HG02610 (cell line): ENCODE results near the gene TMEM259.

ENCODE experiments used
- ATAC-seq: cut with Tn5 transposase; IDR thresholded peaks from one replicate; pipeline ENCODE4 v1.9.1; 2021; ENCODE audit warnings: mild to moderate bottlenecking, moderate library complexity; ENCODE audit not compliant: unreplicated experiment

TMEM259 gene

DNA sequence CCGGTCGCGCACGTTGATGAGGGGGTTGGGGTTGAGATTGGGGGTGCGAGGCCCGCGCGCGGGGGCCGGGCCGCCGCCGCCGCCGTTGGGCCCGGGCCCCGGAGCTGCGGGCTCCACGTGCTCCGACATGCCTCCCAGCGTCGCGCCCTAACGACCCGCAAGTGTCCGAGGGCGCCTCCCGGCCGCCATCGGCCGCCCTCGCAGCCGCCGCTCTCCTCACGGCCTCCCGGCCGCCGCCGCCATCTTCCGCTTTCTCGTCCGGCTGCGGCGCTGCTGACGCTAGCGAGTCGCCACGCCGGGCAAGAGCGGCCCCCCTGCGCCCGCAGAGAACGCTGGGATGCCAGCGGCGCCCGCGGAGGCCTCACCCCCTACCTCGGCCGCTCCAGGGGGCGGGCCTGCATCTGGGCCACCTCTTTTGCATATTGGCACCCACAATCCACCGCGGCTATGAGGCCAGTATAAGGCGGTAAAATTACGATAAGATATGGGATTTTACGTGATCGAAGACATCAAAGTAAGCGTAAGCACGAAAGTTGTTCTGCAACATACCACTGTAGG, at the start of gene TMEM259:
Gene TMEM259 (minus strand): TSS at position 256 of the 558 bp plus-strand sequence. CDS start 127 bp downstream, at position 129.
- peak; percentile 81 for ATAC-seq

DNA sequence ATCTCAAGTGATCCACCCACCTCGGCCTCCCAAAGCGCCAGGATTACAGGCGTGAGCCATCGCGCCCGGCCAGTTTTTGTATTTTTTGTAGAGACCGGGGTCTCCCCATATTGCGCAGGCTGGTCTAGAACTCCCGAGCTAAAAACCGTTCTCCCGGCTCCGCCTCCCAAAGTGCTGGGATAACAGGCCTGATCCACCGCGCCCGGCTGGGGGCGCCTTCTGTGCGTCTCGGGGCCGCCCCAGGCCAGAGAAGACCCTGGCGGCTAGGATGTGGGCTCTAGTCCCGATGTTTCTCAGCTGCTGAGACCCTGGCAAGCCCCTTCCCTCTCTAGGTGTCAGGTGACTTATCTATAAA, 49.6 kb upstream of the TMEM259 start:
- ATAC-seq, result no peak

DNA sequence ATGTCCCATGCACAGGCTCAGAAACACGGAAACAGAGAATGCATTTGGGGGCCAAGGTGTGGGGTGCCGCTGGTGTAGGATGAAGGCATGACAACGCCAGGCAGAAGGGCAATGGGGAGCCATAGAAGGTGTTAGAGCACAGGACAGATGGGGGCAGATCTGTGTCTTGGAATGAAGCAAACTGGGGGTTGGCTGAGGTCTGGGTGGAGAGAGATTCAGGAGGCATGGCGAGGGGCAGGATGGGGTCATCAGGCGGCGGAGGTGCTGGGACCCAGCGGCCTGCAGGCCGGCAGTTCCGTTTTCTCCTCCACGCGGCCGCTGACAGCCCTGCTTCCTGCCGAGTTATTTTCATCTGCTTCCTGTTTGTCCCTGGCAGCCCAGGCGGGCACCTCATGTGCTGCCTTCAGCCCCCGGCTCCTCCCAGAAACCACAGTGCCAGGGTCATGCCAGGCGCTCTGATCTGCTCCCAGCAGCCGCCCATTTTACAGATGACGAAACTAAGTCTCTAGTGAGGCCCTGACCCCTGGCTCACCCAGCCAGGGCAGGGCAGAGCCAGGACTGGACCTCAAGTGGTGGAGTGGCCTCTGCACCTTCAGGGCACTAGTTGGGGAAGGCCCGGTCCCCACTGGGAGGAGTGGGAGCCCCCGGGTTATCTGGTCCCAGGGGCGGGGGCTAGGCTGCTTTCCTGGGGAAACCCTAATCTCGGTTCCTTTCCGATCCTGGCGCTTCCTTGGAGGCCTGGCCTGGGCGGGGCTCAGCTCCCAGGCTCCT, 48.3 kb upstream of the TMEM259 start:
- ATAC-seq, result no peak

DNA sequence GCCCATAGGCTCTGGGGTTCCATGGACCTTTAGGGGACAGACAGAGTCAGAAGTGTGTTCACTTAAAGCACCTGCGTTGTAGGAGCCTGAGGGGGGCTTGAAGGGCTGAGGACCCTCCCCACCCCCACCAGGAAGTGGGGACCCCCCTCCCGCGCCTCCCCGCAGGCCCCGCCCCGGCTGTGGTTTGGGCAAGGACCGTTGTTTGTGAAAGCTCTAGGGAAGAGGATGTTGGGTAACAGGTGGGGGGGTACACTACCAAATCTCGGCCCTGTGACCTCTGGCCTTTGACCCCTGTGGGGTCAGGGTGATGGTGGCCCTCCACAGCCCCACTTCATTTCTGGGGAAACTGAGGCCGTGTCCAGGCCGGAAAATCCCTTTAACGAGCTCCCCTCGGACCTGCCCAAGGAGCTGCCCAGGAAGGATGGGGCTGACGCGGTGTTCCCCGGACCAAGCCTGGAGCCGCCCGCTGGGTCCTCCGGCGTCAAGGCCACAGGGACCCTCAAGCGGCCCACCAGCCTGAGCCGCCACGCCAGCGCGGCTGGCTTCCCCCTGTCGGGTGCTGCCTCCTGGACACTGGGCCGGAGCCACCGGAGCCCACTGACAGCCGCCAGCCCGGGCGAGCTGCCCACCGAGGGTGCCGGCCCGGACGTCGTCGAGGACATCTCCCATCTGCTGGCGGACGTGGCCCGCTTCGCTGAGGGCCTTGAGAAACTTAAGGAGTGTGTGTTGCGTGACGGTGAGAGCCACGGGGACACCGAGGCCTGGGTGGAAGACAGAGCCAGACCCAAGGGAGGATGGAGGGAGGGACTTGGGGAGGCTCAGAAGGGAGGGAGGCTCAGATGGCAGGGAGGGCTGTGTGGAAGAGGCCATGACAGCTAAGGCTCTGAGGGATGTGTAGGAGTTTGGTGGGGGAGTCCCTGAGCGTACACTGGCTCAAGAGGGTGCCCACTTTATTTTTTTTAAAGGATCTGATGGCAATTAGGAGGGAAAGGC, 47.4 kb upstream of the TMEM259 start:
- no peak for ATAC-seq

DNA sequence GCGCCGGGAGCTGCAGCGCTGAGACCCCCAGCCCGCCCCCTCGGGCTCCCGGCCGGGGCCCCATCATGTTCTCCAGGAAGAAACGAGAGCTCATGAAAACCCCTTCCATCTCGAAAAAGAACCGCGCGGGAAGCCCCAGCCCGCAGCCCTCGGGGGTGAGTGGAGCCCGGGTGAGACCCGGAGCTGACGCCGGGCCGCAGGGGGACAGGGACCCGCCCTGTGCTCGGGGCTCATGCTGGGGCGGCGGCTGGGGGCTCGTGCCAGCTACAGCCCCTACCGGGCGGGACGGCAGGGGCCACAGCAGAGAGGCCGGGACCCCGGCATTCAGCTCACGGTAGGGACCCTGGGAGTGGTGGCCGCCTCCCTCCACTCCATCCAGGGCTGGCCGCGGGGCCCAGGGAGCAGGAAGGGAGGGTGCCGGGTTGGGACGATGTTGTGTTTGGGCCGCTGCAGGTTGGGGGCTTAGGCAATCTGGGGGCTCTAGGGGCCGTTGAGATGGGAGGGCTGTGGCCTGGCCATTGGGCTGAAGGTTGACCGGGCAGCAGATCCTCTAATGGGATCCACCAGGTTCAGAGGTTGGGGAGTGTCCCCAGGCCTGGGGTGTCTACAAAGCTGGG, 46.5 kb upstream of the TMEM259 start:
- ATAC-seq, result peak; percentile 18

DNA sequence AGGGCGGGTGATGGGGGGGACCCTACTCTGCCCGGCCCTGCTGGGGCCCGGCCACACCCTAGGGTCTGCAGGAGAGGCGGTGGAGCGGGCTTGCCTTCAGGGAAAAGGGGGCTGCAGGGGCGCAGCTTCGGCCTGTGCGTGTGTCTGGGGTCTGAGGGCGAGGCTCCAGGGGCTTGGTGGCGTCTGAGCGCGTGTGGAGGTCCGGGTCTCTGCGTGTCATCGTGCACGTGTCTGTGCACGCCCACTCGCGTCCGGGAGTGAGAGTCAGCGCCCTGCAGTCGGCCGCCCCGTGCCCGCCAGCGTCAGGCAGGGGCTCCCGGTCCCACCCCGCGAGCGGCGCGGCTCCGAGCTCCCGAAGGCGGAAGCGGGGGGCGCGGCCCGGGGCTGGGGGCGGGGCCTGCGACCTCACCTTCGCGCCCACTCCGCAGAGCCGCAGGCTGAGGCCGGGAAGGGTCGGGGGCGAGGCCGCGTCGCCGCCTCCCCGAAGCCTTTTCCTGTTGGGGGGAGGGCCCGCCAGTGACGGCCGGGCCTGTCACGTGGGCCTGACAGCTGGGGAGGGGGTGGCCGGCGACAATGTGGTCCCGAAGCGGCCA, 45.9 kb upstream of the TMEM259 start, which contains the start of gene ARHGAP45:
Gene ARHGAP45 (plus strand): TSS at position 420 of the 593 bp plus-strand sequence. CDS start 239 bp downstream, outside the sequence.
- ATAC-seq, result peak; percentile 33

DNA sequence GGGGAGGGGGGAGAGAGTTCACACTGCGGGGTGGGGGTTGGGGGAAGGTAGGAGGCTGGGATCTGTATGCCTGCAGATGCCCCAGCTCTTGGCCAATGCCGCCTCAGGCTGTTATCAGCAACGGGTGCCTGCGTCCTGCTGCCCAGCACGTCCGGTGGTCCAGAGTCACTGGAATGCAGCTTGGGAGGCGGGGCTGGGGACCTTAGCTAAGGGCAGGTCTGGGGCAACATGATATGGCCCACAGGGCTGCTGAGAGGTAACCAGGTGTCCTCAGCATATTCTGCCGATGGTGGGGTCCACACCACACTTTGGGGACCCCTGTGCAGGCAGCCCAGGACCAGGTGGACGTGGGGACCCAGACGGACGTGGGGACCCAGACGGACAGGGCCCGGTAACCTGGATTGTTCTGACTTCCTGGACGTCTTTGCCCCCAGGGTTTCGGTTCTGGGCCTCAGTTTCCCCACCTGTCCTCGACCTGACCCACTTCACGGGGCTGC, 45.4 kb upstream of the TMEM259 start:
- ATAC-seq, result no peak

DNA sequence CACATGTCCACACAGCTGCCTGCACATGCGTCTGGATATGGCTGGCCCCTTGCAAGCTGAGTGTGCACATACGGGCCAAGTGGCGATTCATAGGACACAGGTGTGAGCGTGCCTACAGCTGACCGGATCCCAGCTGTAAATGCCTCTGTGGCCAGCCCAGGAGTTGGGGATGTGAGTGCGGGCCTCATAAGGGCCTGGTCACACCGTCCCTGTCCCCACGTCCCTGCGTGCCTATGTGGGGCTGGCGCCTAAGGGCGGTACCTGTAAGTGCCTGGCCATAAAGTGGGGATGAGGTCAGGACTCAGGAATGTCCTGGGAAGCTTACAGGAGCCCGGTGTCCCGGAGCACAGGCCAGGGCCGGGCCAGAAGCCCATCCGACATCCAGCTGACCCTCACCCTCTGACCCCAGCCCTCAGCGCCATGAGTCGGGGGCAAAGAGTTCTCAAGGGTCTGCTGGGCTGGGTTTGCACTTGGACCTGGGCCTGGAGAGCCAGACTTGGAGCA, 44.7 kb upstream of the TMEM259 start:
- ATAC-seq, result no peak

DNA sequence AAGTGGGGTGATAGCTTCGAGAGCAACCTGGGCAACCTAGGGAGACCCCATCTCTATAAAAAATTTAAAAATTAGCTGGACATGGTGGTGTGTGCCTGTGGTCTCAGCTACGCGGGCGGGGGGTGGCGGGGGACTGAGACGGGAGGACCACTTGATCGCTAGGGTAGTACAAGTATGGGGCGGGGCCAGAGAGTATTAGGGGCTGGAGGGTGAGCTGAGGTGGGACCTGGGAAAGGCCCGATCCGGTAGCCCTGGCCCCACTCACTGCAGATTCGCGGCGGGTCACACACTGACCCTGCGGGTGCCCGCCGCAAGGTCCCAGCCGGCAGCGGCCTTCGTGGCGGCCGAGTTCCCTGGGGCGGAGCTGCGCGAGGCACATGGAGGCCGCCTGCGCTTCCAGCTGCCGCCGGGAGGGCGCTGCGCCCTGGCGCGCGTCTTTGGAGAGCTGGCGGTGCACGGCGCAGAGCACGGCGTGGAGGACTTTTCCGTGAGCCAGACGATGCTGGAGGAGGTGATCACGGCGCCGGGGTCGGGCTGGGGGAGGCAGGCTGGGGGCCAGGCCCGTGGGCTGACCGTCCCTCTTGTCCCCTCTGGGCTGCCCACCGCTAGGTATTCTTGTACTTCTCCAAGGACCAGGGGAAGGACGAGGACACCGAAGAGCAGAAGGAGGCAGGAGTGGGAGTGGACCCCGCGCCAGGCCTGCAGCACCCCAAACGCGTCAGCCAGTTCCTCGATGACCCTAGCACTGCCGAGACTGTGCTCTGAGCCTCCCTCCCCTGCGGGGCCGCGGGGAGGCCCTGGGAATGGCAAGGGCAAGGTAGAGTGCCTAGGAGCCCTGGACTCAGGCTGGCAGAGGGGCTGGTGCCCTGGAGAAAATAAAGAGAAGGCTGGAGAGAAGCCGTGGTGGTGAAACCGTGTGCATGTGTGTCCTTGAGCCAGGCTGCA, 44.0 kb upstream of the TMEM259 start:
- peak; percentile 36 for ATAC-seq

DNA sequence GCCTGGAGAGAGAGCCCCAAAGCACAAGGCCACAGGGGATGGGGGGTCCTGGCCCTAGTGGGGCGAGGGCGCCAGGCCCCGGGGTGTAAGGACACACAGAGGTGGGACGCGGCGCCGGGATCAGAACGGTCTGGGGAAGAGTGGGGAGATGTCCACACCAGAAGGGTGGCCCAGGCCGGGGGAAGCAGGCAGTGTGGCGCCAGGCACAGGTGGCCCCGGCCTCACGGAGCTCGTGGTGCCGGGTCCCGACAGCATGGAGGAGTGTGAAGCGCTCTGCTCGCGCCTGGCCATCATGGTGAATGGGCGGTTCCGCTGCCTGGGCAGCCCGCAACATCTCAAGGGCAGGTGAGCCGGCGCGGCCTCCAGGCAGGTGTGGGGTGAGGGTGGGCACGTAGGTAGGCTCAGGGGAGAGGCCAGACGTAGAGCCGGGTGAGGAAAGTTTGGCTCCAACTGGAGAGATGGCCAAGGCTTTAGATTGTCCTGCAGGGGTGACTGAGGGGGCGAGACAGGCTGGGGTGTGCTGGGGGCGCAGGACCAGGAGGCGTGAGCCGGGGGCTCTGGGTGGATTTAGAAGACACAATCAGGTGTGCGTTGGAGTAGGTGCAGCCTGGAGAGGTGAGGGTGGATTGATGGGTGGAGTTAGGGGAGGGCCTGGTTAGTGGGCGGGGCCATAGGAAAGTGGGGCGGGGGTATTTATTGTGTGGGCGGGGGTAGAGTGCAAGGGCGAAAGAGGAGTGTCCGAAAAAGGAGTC, 43.2 kb upstream of the TMEM259 start:
- ATAC-seq, result no peak

DNA sequence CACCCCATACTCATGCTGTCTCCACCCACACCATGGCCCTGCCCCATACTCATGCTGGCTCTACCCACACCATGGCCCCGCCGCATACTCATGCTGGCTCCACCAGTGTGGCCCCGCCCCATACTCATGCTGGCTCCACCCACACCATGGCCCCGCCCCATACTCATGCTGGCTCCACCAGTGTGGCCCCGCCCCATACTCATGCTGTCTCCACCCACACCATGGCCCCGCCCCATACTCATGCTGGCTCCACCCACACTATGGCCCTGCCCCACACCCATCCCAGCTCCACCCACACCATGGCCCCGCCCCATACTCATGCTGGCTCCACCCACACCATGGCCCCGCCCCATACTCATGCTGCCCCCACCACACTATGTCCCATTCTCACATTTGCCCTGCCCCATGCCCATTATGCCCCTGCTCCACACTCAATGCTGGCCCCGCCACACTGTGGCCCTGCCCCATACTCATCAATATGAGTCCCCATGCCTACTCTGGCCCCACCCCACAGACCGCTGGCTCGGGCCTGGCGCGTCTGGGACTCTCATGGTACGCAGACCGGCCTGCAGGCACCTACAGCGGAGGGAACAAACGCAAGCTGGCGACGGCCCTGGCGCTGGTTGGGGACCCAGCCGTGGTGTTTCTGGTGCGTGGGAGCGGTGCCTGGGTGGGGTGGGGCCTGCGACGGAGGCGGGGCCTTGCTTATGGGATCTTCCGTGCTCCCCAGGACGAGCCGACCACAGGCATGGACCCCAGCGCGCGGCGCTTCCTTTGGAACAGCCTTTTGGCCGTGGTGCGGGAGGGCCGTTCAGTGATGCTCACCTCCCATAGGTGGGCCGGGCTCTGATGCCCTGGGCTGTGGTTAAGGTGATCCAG, 42.3 kb upstream of the TMEM259 start:
- no peak for ATAC-seq

DNA sequence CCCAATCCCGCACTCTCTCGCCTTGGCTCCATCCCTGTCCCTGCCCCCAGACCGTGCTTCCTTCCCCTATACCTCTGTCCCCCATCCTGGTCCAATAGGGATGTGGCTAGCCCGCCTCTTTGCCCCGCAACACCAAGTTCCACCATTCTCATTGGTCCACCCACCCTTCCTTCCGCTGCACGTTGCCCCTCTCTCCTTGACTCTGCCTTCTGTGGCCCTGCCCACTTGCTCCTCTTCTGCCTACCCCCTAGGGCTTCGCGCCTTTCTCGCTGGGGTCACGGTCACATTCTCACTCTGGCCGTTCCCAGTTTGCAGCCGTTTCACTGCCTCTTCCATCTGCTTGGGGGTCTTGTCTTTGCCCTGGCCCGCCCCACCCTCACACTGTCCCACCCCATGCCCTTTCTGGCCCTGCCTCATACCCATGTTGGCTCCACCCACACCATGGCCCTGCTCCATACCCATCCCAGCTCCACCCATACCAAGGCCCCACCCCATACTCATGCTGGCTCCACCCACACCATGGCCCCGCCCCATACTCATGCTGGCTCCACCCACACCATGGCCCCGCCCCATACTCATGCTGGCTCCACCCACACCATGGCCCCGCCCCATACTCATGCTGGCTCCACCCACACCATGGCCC, 41.6 kb upstream of the TMEM259 start:
- ATAC-seq, result no peak

DNA sequence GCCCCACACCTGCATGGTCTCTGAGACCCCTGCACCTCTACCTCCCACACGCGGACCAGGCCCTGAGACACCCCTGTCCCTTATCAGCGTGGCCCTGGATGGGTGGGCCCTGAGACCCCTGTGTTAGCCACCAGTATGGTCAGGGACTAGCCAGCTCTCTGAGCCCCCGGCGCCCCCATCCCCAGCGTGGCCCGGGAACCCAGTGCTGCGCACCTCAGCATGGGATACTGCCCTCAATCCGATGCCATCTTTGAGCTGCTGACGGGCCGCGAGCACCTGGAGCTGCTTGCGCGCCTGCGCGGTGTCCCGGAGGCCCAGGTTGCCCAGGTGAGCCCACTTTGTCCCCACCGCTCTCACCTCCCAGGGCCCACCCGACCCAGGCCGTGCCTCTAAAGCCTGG, 41.1 kb upstream of the TMEM259 start:
- ATAC-seq, result no peak

DNA sequence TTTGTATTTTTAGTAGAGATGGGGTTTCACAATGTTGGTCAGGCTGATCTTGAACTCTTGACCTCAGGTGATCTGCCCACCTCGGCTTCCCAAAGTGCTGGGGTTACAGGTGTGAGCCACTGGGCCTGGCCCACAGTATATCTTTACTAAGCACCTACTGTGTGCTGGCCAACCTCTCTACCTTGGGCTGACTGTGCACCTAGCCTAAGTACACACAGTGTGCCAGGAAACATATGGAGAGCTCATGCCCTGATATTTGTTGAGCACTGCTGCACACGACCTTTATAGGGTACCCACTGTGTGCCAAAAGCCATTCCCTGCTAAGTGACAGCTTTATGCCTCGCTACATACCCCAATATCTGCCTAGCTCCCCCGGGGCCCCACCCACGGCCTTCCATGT, 39.8 kb upstream of the TMEM259 start:
- no peak for ATAC-seq

DNA sequence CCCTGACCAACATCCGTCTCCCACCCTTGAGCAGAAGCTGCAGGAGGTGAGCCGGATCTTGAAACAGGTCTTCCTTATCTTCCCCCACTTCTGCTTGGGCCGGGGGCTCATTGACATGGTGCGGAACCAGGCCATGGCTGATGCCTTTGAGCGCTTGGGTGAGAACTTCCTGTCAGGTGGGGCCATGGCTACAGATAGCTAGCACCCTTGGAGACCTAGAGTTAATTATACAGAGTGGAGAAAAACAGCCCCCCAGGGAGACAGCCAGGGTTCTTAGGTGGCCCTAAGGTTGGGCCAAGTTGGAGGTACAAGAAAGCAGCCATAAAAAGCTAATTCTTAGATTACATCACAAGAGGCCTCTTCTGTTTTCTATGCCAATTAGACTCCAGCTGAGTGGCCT, 37.2 kb upstream of the TMEM259 start:
- no peak for ATAC-seq

DNA sequence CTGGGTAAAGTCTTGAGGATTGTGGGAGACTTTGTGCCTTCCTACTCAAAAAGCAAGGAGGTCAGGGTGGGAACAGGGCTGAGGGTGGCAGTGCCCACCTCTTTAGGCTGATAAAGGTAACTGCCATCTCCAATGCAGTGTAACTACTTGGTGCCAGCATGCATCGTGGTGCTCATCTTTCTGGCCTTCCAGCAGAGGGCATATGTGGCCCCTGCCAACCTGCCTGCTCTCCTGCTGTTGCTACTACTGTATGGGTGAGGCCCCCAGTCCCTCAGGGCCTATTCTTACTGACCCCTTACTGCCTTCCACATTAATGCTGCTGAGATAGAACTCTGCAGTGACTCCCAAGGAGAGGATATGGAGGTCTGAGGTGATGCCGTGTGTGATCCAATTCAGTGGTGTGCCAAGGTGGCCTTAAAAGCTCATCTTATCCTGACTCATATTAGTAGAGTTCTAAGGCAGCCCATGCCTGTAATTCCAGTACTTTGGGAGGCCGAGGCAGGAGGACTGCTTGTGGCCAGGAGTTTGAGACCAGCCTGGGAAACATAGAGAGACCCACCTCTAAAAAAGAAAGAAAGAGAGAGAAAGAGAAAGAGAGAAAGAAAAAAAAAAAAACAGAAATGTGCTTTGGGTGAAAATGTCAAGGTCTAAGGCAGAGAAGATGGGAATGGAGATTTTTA, 36.4 kb upstream of the TMEM259 start:
- no peak for ATAC-seq
